GM12864 (cell line): ENCODE measurements around the gene TSPAN9.

Experiments
- DNase-seq: peaks from one replicate; pipeline ENCODE4 v3.0.0-alpha.2; 2011; ENCODE audit warnings: low read depth
- H3K4me3 ChIP-seq: 2 replicates; pipeline ENCODE4 v1.5.1; 2011; ENCODE audit warnings: mild to moderate bottlenecking, low read depth, low read length, control low read depth
- CTCF ChIP-seq: IDR thresholded peaks from 2 replicates; pipeline ENCODE4 v1.5.1; 2011; ENCODE audit warnings: low read depth, mild to moderate bottlenecking, moderate library complexity, low read length, control low read depth, inconsistent platforms; ENCODE audit errors: missing control alignments

Gene TSPAN9

GRCh38 chr12:3176754-3177153 is 99.6 kb downstream of the TSPAN9 start:
- no peak overlapping the region for H3K4me3 ChIP-seq
- DNase-seq, result no peak
- TF ChIP-seq CTCF, result no peak

GRCh38 chr12:3177778-3178425 is 100.7 kb downstream of the TSPAN9 start:
- no peak overlapping the region for H3K4me3 ChIP-seq
- no peak for DNase-seq
- TF ChIP-seq CTCF, result no peak

GRCh38 chr12:3178671-3179313 is 101.6 kb downstream of the TSPAN9 start:
- DNase-seq, result no peak
- no peak for TF ChIP-seq CTCF
- H3K4me3 ChIP-seq, result no peak overlapping the region

- DNase-seq, result no peak
- no peak overlapping the region for H3K4me3 ChIP-seq
- TF ChIP-seq CTCF, result no peak
These were observed 102.6 kb downstream of the TSPAN9 start for GRCh38 chr12:3179731-3180130.

GRCh38 chr12:3182426-3182825 is 105.2 kb downstream of the TSPAN9 start:
- H3K4me3 ChIP-seq, result no peak overlapping the region
- no peak for TF ChIP-seq CTCF
- DNase-seq, result no peak

GRCh38 chr12:3184485-3184884 is 107.3 kb downstream of the TSPAN9 start:
- H3K4me3 ChIP-seq, result no peak overlapping the region
- TF ChIP-seq CTCF, result no peak
- no peak for DNase-seq
